ENCODE data around the gene LRP10.

GRCh38 chr14:22892488-22892887 lies 20.9 kb downstream of the LRP10 start:
- TF ChIP-seq CTCF (conservative IDR thresholded peaks at IDR 0.05; ENCODE audit: low read depth, low read length) = no peak
- TF ChIP-seq MAFK (IDR thresholded peaks at IDR 0.05; ENCODE audit: low read depth, low read length) = no peak
- TF ChIP-seq RAD21 (IDR thresholded peaks at IDR 0.05; ENCODE audit: low read length) = no peak
- no peak for TF ChIP-seq CHD1 (IDR thresholded peaks at IDR 0.05; ENCODE audit: low read depth, low read length)
- TF ChIP-seq POLR2A (IDR thresholded peaks at IDR 0.05; ENCODE audit: low read depth, low read length) = no peak
- TF ChIP-seq BHLHE40 (IDR thresholded peaks at IDR 0.05; ENCODE audit: low read depth, low read length) = no peak
- TF ChIP-seq FOS (IDR thresholded peaks at IDR 0.05; ENCODE audit: low read depth, low read length) = no peak
- no peak for TF ChIP-seq SMC3 (IDR thresholded peaks at IDR 0.05; ENCODE audit: low read depth, low read length)
- no peak for TF ChIP-seq USF2 (IDR thresholded peaks at IDR 0.05; ENCODE audit: low read depth, low read length)
